Stimulated activated CD4-positive, alpha-beta T cell treated with anti-CD3 and anti-CD28 coated beads, TNF-alpha, amount 100 ng/mL, for 1 hour (primary cell): ENCODE measurements around the gene P2RY6.

Experiments
- DNase-seq, 3 donors: peaks; one replicate each; pipeline ENCODE4 v3.0.0-alpha.2; 2020; ENCODE audit warnings: low read depth in 3 of 3, low spot score in 1 of 3

P2RY6 gene

GRCh38 chr11:73314117-73314961 is 42.2 kb downstream of the P2RY6 start:
- DNase-seq, result no peak

- no peak for DNase-seq
Observed at GRCh38 chr11:73315293-73316020, 43.3 kb downstream of the P2RY6 start.

GRCh38 chr11:73316422-73316821 is 44.3 kb downstream of the P2RY6 start:
- no peak for DNase-seq

- no peak for DNase-seq
Observed at GRCh38 chr11:73317373-73317772, 45.2 kb downstream of the P2RY6 start.

- DNase-seq, result no peak
Observed at GRCh38 chr11:73317803-73318202, 45.7 kb downstream of the P2RY6 start.

GRCh38 chr11:73318501-73319011 is 46.4 kb downstream of the P2RY6 start:
- no peak for DNase-seq

- DNase-seq, result no peak
Observed at GRCh38 chr11:73320763-73321603, 48.8 kb downstream of the P2RY6 start.

GRCh38 chr11:73321604-73322381 is 49.7 kb downstream of the P2RY6 start:
- DNase-seq, result no peak

GRCh38 chr11:73322382-73323306 is 50.5 kb downstream of the P2RY6 start:
- no peak for DNase-seq

- no peak for DNase-seq
Observed at GRCh38 chr11:73323464-73323863, 51.3 kb downstream of the P2RY6 start.

- no peak for DNase-seq
Observed at GRCh38 chr11:73324116-73324515, 52.0 kb downstream of the P2RY6 start.

GRCh38 chr11:73324665-73325035 is 52.5 kb downstream of the P2RY6 start:
- DNase-seq, result no peak

GRCh38 chr11:73325036-73325981 is 53.2 kb downstream of the P2RY6 start:
- no peak for DNase-seq

GRCh38 chr11:73326929-73327811 is 55.0 kb downstream of the P2RY6 start:
- DNase-seq, result no peak

GRCh38 chr11:73327812-73328364 is 55.8 kb downstream of the P2RY6 start:
- no peak for DNase-seq

GRCh38 chr11:73330569-73331093 is 58.5 kb downstream of the P2RY6 start:
- no peak for DNase-seq
